Measurements from ENCODE around the gene WDR46. TPM values are rescaled to one million over a fixed set of nuclear protein-coding genes. Genes with fewer than 3 reads are reported as not detected.
A peak's percentile ranks its signal among the peaks of the same experiment; 100 is the strongest.

WDR46 gene
- total and polyA plus RNA-seq, 2 of the 13 experiments (the other 11 are each of a cell fraction or from before 2014, with no cell fraction given), result 47.4 to 105 TPM

- peak; percentile 59; the same call in 1 of the 2 replicates for TF ChIP-seq ZBED4 (CRISPR knock-in tag; IDR thresholded peaks at IDR 0.05; ENCODE audit: borderline replicate concordance)
- TF ChIP-seq ARNTL (CRISPR knock-in tag; IDR thresholded peaks at IDR 0.05), result no peak; the same call in 1 of the 2 replicates
- TF ChIP-seq ZSCAN12 (CRISPR knock-in tag; IDR thresholded peaks at IDR 0.05), result no peak
- TF ChIP-seq, protein P1, sequence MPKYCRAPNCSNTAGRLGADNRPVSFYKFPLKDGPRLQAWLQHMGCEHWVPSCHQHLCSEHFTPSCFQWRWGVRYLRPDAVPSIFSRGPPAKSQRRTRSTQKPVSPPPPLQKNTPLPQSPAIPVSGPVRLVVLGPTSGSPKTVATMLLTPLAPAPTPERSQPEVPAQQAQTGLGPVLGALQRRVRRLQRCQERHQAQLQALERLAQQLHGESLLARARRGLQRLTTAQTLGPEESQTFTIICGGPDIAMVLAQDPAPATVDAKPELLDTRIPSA (CRISPR knock-in tag; IDR thresholded peaks at IDR 0.05; ENCODE audit: borderline replicate concordance), result no peak
- TF ChIP-seq, protein P2, sequence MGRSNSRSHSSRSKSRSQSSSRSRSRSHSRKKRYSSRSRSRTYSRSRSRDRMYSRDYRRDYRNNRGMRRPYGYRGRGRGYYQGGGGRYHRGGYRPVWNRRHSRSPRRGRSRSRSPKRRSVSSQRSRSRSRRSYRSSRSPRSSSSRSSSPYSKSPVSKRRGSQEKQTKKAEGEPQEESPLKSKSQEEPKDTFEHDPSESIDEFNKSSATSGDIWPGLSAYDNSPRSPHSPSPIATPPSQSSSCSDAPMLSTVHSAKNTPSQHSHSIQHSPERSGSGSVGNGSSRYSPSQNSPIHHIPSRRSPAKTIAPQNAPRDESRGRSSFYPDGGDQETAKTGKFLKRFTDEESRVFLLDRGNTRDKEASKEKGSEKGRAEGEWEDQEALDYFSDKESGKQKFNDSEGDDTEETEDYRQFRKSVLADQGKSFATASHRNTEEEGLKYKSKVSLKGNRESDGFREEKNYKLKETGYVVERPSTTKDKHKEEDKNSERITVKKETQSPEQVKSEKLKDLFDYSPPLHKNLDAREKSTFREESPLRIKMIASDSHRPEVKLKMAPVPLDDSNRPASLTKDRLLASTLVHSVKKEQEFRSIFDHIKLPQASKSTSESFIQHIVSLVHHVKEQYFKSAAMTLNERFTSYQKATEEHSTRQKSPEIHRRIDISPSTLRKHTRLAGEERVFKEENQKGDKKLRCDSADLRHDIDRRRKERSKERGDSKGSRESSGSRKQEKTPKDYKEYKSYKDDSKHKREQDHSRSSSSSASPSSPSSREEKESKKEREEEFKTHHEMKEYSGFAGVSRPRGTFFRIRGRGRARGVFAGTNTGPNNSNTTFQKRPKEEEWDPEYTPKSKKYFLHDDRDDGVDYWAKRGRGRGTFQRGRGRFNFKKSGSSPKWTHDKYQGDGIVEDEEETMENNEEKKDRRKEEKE (IDR thresholded peaks at IDR 0.05), result no peak
- TF ChIP-seq REXO4 (CRISPR knock-in tag; IDR thresholded peaks at IDR 0.05; ENCODE audit: borderline replicate concordance), result no peak
- 0 out of 2 replicates have a peak, but pooled peaks have one; percentile 35 for TF ChIP-seq ZNF501 (CRISPR knock-in tag; IDR thresholded peaks at IDR 0.05)
- no peak for TF ChIP-seq HMG20A (CRISPR knock-in tag; IDR thresholded peaks at IDR 0.05; ENCODE audit: borderline replicate concordance)
- TF ChIP-seq ZNF878 (CRISPR knock-in tag; IDR thresholded peaks at IDR 0.05), result no peak
- TF ChIP-seq ZNF737 (CRISPR knock-in tag; IDR thresholded peaks at IDR 0.05; ENCODE audit: borderline replicate concordance), result no peak
- no peak for TF ChIP-seq ZNF235 (CRISPR knock-in tag; IDR thresholded peaks at IDR 0.05; ENCODE audit: borderline replicate concordance)
- TF ChIP-seq ZNF75D (CRISPR knock-in tag; IDR thresholded peaks at IDR 0.05; ENCODE audit: borderline replicate concordance), result no peak
- TF ChIP-seq JDP2 (CRISPR knock-in tag; IDR thresholded peaks at IDR 0.05; ENCODE audit: borderline replicate concordance), result no peak
- TF ChIP-seq ZNF557 (CRISPR knock-in tag; IDR thresholded peaks at IDR 0.05), result no peak
- TF ChIP-seq FOXM1 (CRISPR knock-in tag; IDR thresholded peaks at IDR 0.05), result no peak
- TF ChIP-seq MTA1 (CRISPR knock-in tag; IDR thresholded peaks at IDR 0.05; ENCODE audit: borderline replicate concordance), result no peak
- TF ChIP-seq, protein P3, sequence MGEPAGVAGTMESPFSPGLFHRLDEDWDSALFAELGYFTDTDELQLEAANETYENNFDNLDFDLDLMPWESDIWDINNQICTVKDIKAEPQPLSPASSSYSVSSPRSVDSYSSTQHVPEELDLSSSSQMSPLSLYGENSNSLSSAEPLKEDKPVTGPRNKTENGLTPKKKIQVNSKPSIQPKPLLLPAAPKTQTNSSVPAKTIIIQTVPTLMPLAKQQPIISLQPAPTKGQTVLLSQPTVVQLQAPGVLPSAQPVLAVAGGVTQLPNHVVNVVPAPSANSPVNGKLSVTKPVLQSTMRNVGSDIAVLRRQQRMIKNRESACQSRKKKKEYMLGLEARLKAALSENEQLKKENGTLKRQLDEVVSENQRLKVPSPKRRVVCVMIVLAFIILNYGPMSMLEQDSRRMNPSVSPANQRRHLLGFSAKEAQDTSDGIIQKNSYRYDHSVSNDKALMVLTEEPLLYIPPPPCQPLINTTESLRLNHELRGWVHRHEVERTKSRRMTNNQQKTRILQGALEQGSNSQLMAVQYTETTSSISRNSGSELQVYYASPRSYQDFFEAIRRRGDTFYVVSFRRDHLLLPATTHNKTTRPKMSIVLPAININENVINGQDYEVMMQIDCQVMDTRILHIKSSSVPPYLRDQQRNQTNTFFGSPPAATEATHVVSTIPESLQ (CRISPR knock-in tag; conservative IDR thresholded peaks at IDR 0.05), result no peak; the same call in 1 of the 2 replicates
- TF ChIP-seq, protein P4, sequence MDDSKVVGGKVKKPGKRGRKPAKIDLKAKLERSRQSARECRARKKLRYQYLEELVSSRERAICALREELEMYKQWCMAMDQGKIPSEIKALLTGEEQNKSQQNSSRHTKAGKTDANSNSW (CRISPR knock-in tag; IDR thresholded peaks at IDR 0.05; ENCODE audit: borderline replicate concordance), result no peak
- no peak for TF ChIP-seq ZNF256 (CRISPR knock-in tag; conservative IDR thresholded peaks at IDR 0.05)
- no peak for TF ChIP-seq MAFK (conservative IDR thresholded peaks at IDR 0.05 in 1 of 2, IDR thresholded peaks at IDR 0.05 in 1 of 2; ENCODE audit: low read length in 2 of 2)
These were observed 28.8 kb upstream of the WDR46 start, which contains the start of gene ZBTB22 (continued) for GRCh38 chr6:33317669-33318425.
